Right ventricle myocardium inferior (tissue), 1 donor: Measurements from ENCODE around the gene KRT83. TPM values are rescaled to one million over a fixed set of nuclear protein-coding genes. Genes with fewer than 3 reads are reported as not detected.
"Not testable (repeated sequence)": the region's sequence is repeated elsewhere in the genome, so short reads cannot be mapped to it uniquely, and the experiment has no call there.

Source experiments
- ATAC-seq: fragments of 200-7000 bp; cut with Tn5 transposase; one replicate; pipeline ENCODE4 v1.9.1; 2020; ENCODE audit warnings: mild to moderate bottlenecking, moderate library complexity
- DNase-seq: peaks from one replicate; pipeline ENCODE4 v3.0.0; 2021; ENCODE audit errors: missing footprints
- intact Hi-C: fragments of 100-400 bp; cut with DNase I; formaldehyde crosslinking; loops from one replicate; pipeline ENCODE4 v1.11.0; 2022
- total RNA-seq: library from RNA; stranded (reverse); fragmentation: NEBNext Ultra II Directional; extraction: Animal tissue kit (Norgen Biotek cat#: 25700); gene quantifications from one replicate; pipeline ENCODE4 v1.2.1, GENCODE V29; 2021
- donor health status: DM: no; HTN: yes; CAD: no; lungs with severe emphysema.

KRT83 gene
- total RNA-seq, 1 donor from 2014 or later: not detected

DNA sequence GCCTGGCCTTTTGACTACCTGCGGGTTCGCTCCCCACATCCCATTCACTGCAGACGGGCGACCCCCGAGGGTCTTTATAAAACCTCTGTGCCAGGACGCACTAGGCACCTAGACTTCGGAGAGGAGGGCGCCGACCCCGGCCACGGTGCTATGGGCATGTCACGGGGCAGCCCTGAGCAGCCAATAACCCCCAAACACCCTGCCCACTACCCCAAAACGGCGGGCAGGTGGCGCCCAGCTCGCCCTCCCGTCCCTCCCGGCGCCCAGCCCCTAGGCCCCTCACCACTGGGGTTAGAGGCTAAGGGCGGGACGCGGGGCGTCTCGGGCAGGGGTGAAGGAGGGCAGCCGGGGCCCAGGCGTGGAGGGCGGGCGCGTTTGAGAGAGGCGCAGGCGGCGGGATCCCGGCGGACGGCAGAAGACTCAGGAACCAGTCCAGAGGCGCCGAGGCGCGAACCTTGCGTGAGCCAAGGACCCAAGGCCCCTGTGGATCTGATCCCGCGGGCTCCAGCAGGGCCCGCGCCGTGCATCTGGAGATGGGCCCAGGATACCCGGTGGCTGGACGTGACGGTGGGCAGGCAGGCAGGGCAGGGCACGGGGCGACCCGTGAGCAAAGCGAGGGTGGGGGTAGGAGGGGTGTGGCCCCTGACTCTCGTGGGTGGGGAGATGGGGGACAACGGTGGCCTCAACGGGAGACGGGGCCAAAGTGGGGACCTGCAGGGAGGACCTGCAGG lies 35.0 kb upstream of the KRT83 start:
- no peak for DNase-seq
- no peak for ATAC-seq

DNA sequence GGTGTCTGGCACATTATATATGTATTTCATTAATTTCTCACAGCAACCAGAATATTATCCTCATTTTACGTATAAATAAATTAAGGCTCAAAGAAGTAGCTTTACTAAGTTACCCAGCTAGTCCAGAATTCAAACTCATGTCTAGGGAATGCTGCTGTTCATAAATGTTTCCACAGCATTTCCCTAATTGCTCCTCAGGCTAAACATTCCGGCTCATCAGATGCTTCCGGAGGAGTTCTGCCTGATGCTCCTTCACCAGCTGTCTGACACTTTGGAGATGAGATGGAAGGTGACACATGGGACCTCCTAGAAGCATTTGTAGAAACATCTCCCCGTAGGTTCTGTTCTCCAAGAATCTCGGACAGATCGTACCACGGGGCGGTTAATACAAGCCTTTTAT lies 34.0 kb upstream of the KRT83 start:
- ATAC-seq (no peak), DNase-seq (no peak)
- intact Hi-C loops: no loop called here

More for the DNA sequence above, 35.0 kb upstream of the KRT83 start:
- intact Hi-C loops: no loop called here

- ATAC-seq (no peak), DNase-seq (no peak)
- intact Hi-C loops: no loop called here
These were observed 33.0 kb upstream of the KRT83 start for GRCh38 chr12:52354200-52354599.

- ATAC-seq: no peak
- intact Hi-C loops: no loop called here
- DNase-seq: no peak
These were observed 32.6 kb upstream of the KRT83 start for GRCh38 chr12:52353766-52354165.

GRCh38 chr12:52352951-52353350 lies 31.8 kb upstream of the KRT83 start:
- ATAC-seq: no peak
- intact Hi-C loops: no loop called here
- DNase-seq: no peak

GRCh38 chr12:52351196-52352059 lies 30.2 kb upstream of the KRT83 start:
- ATAC-seq (peak; percentile 57), DNase-seq (no peak)
- intact Hi-C loops: no loop called here

GRCh38 chr12:52350786-52351185 lies 29.6 kb upstream of the KRT83 start:
- intact Hi-C loops: no loop called here
- DNase-seq (no peak), ATAC-seq (no peak)

DNA sequence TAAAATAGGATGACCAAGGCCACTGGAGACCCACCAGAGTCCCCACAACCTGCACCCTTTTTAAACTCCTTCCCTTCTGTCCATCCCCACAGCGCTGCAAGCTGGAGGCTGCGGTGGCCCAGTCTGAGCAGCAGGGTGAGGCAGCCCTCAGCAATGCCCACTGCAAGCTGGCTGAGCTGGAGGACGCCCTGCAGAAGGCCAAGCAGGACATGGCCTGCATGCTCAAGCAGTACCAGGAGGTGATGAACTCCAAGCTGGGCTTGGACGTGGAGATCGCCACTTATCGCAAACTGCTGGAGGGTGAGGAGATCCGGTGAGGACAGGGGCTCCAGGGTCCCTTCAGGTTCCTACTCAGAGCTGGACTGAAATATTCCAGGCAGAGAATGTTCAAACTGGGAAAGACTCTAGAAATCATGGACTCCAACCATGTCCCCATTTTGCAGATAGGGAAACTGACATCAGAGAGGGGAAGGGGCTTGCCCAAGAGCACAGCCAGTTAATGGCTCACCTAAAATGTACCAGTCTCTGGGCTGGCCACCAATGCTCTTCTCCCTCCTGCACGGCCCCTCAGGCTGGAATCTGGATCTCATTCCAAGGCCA lies 28.9 kb upstream of the KRT83 start:
- DNase-seq (no peak), ATAC-seq (no peak)
- intact Hi-C loops: no loop called here

GRCh38 chr12:52349196-52349595 lies 28.0 kb upstream of the KRT83 start:
- DNase-seq: no peak
- intact Hi-C loops: no loop called here
- no peak for ATAC-seq

- ATAC-seq: no peak
- intact Hi-C loops: no loop called here
- DNase-seq: no peak
These were observed 26.6 kb upstream of the KRT83 start for GRCh38 chr12:52347551-52348510.

DNA sequence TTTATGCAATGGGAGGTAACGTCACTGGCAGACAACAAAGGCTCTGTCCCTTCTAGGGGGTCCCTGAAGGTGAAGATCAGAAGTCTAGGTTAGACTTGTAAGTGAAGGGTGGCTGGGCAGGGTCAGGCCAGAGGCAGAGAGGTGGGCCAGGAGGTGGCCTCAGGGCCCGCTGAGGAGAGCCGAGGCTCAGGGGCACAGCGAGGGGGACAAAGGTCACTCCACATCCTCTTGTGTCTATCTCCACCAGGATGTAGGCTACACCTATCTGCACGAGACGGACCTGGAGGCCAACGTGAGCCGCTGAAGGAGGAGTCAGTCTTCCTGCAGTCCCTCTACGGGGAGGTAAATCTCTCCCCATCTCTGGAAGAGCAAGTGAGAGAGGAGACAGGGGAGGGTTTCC lies 25.8 kb upstream of the KRT83 start:
- intact Hi-C loops: no loop called here
- no peak for ATAC-seq
- DNase-seq: no peak

- DNase-seq (no peak), ATAC-seq (peak; percentile 80)
- intact Hi-C loops: no loop called here
These were observed 25.4 kb upstream of the KRT83 start for GRCh38 chr12:52346593-52346992.

GRCh38 chr12:52345041-52345440 lies 23.8 kb upstream of the KRT83 start:
- DNase-seq, intact Hi-C loops, ATAC-seq: not testable (repeated sequence)

- ATAC-seq: no peak
- intact Hi-C loops: no loop called here
- no peak for DNase-seq
These were observed 22.9 kb upstream of the KRT83 start for GRCh38 chr12:52344111-52344510.

- no peak for ATAC-seq
- no peak for DNase-seq
- intact Hi-C loops: no loop called here
These were observed 22.4 kb upstream of the KRT83 start for GRCh38 chr12:52343550-52343949.

- intact Hi-C loops: no loop called here
- no peak for DNase-seq
- ATAC-seq: no peak
These were observed 21.7 kb upstream of the KRT83 start for GRCh38 chr12:52342781-52343490.

GRCh38 chr12:52341066-52341580 lies 19.9 kb upstream of the KRT83 start:
- no peak for ATAC-seq
- no peak for DNase-seq
- intact Hi-C loops: no loop called here
